Liver (tissue), 9 donors: Measurements from ENCODE around the gene SORCS2. TPM values are rescaled to one million over a fixed set of nuclear protein-coding genes. Genes with fewer than 3 reads are reported as not detected.
A peak's percentile ranks its signal among the peaks of the same experiment; 100 is the strongest.

Experiments used
- DNase-seq: peaks from one replicate; pipeline ENCODE4 v3.0.0-alpha.2; 2017; ENCODE audit warnings: low spot score
- H3K27ac ChIP-seq, 2 donors: one replicate each; pipeline ENCODE4 v1.7.0; 2013; ENCODE audit warnings: inconsistent platforms in 2 of 2, low read length in 2 of 2, control low read depth in 1 of 2, low read depth in 1 of 2, mild to moderate bottlenecking in 1 of 2
- H3K27me3 ChIP-seq, 4 donors: one replicate each; pipeline versions ENCODE4 v1.6.1 to v1.7.0; 2013; ENCODE audit warnings: low read length in 3 of 4, inconsistent platforms in 1 of 4, mild to moderate bottlenecking in 1 of 4, moderate library complexity in 1 of 4; ENCODE audit not compliant: control insufficient read depth in 4 of 4, insufficient read depth in 4 of 4
- H3K36me3 ChIP-seq, 4 donors: one replicate each; pipeline versions ENCODE4 v1.6.1 to v1.7.0; 2013; ENCODE audit warnings: low read length in 3 of 4, mild to moderate bottlenecking in 3 of 4, low read depth in 1 of 4, moderate library complexity in 1 of 4; ENCODE audit not compliant: control insufficient read depth in 4 of 4, insufficient read depth in 3 of 4
- H3K4me1 ChIP-seq, 4 donors: one replicate each; pipeline versions ENCODE4 v1.6.1 to v1.7.0; 2013; ENCODE audit warnings: low read length in 3 of 4, mild to moderate bottlenecking in 3 of 4, moderate library complexity in 1 of 4; ENCODE audit not compliant: control insufficient read depth in 4 of 4, insufficient read depth in 4 of 4
- H3K4me3 ChIP-seq, 3 donors: one replicate each; pipeline versions ENCODE4 v1.6.1 to v1.7.0; 2013; ENCODE audit warnings: low read length in 3 of 3, control low read depth in 1 of 3, low read depth in 1 of 3, mild to moderate bottlenecking in 1 of 3
- H3K9ac ChIP-seq, 2 donors: one replicate each; pipeline ENCODE4 v1.7.0; 2013; ENCODE audit warnings: low read length in 2 of 2, mild to moderate bottlenecking in 2 of 2, moderate library complexity in 2 of 2, control low read depth in 1 of 2, low read depth in 1 of 2
- H3K9me3 ChIP-seq, 4 donors: one replicate each; pipeline versions ENCODE4 v1.6.1 to v1.7.0; 2013; ENCODE audit warnings: low read length in 3 of 4; ENCODE audit not compliant: control insufficient read depth in 4 of 4
- EGR1 ChIP-seq, 2 donors: IDR thresholded peaks; 2 replicates each; pipeline ENCODE4 v1.6.1; 2016 to 2018; ENCODE audit warnings: antibody characterized with exemption in 2 of 2, low read depth in 2 of 2
- FOXA1 ChIP-seq: IDR thresholded peaks from 2 replicates; pipeline ENCODE4 v1.6.1; 2016; ENCODE audit warnings: antibody characterized with exemption
- GABPA ChIP-seq, 2 donors: IDR thresholded peaks in 1 of 2; conservative IDR thresholded peaks in 1 of 2; 2 replicates each; pipeline ENCODE4 v1.6.1; 2016; ENCODE audit warnings: antibody characterized with exemption in 2 of 2, mild to moderate bottlenecking in 1 of 2, moderate library complexity in 1 of 2
- HNF4A ChIP-seq, 2 donors: conservative IDR thresholded peaks; 2 replicates each; pipeline ENCODE4 v1.6.1; 2016; ENCODE audit warnings: antibody characterized with exemption in 2 of 2, mild to moderate bottlenecking in 2 of 2
- JUND ChIP-seq, 2 donors: IDR thresholded peaks; 2 replicates each; pipeline ENCODE4 v1.6.1; 2016; ENCODE audit warnings: antibody characterized with exemption in 2 of 2
- RAD21 ChIP-seq, 2 donors: IDR thresholded peaks; 2 replicates each; pipeline ENCODE4 v1.6.1; 2016; ENCODE audit warnings: antibody characterized with exemption in 2 of 2, mild to moderate bottlenecking in 2 of 2
- RXRA ChIP-seq, 2 donors: IDR thresholded peaks; 2 replicates each; pipeline ENCODE4 v1.6.1; 2017 to 2018; ENCODE audit warnings: antibody characterized with exemption in 2 of 2, mild to moderate bottlenecking in 1 of 2
- YY1 ChIP-seq: IDR thresholded peaks from 2 replicates; pipeline ENCODE4 v1.6.1; 2016; ENCODE audit warnings: antibody characterized with exemption, mild to moderate bottlenecking
- WGBS: extraction: QIAGEN DNeasy Blood & Tissue Kit; methylation state at CpG from one replicate; pipeline ENCODE4 v1.1.7; 2013; 5-methylcytosine and 5-hydroxymethylcytosine counted together
- polyA plus RNA-seq, 2 donors: library from polyadenylated mRNA; stranded (reverse) in 1 of 2; unstranded in 1 of 2; fragments of 200-250 nt in 1 of 2; fragments of >200 nt in 1 of 2; fragmentation: Nextera tagmentation in 1 of 2; extraction: Ambion mirVana in 1 of 2; gene quantifications; one replicate each; pipeline versions ENCODE4 v1.2.1 to v1.2.3, GENCODE V29; 2013 to 2015
- total RNA-seq, 2 donors: library from RNA; depleted of rRNA; stranded (reverse); fragments of >200 nt; gene quantifications; one replicate each; pipeline ENCODE4 v1.2.3, GENCODE V29; 2014
- TF ChIP-seq, protein P1 (sequence below): fragments of 150-350 bp; IDR thresholded peaks from 2 replicates; pipeline ENCODE4 v1.5.1; 2017; ENCODE audit warnings: improper control_type of control experiment, low read depth, low read length; ENCODE audit not compliant: missing input control
- TF ChIP-seq, protein P2 (sequence below): IDR thresholded peaks from 2 replicates; pipeline ENCODE4 v1.6.1; 2016; ENCODE audit warnings: antibody characterized with exemption, mild to moderate bottlenecking
- TF ChIP-seq, protein P3 (sequence below): IDR thresholded peaks from 2 replicates; pipeline ENCODE4 v1.6.1; 2016; ENCODE audit warnings: antibody characterized with exemption
- TF ChIP-seq, protein P4 (sequence below): IDR thresholded peaks from 2 replicates; pipeline ENCODE4 v1.6.1; 2016; ENCODE audit warnings: antibody characterized with exemption
- donor health status: healthy.
- donor health status: healthy.
- donor health status: healthy.
- donor health status: healthy.
- donor health status: healthy.

SORCS2 gene
- total and polyA plus RNA-seq, 4 donors: 0.10 to 1.4 (median 0.92) TPM

DNA sequence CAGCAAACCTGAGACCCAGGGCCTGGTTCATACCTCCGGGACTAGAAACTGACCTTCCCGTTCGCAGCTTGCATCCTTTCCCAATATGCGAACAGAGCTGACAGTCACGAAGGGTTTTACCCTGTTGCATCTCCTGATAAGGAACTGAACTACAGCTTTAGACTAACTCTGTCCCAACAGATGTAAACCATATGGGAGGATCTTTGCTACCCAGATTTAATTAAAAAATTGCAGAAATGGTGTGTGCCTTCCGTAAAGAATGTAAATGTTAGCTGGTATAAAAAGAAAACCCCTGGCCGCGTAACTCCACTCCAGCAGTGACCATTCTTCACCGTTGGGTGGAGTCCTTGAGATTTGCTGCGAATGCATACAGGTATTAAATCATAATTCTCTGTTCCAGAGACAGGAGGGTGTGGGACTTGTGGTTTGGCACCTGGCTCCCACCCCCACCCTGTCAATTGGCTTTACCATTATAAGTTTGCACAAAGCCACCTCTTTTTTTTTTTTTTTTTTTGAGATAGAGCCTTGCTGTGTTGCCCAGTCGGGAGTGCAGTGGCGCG lies 40.6 kb upstream of the SORCS2 start:
- H3K9me3 ChIP-seq: no peaks in the 10 kb centered on the region
- WGBS: 77% methylated on average over 13 of the region's 13 CpGs
- TF ChIP-seq RAD21 (IDR thresholded peaks at IDR 0.05): peak in 1 of 2 donors; percentile 34
- TF ChIP-seq, protein P1, sequence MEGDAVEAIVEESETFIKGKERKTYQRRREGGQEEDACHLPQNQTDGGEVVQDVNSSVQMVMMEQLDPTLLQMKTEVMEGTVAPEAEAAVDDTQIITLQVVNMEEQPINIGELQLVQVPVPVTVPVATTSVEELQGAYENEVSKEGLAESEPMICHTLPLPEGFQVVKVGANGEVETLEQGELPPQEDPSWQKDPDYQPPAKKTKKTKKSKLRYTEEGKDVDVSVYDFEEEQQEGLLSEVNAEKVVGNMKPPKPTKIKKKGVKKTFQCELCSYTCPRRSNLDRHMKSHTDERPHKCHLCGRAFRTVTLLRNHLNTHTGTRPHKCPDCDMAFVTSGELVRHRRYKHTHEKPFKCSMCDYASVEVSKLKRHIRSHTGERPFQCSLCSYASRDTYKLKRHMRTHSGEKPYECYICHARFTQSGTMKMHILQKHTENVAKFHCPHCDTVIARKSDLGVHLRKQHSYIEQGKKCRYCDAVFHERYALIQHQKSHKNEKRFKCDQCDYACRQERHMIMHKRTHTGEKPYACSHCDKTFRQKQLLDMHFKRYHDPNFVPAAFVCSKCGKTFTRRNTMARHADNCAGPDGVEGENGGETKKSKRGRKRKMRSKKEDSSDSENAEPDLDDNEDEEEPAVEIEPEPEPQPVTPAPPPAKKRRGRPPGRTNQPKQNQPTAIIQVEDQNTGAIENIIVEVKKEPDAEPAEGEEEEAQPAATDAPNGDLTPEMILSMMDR: peak; percentile 8
- TF ChIP-seq JUND (IDR thresholded peaks at IDR 0.05): no peak

DNA sequence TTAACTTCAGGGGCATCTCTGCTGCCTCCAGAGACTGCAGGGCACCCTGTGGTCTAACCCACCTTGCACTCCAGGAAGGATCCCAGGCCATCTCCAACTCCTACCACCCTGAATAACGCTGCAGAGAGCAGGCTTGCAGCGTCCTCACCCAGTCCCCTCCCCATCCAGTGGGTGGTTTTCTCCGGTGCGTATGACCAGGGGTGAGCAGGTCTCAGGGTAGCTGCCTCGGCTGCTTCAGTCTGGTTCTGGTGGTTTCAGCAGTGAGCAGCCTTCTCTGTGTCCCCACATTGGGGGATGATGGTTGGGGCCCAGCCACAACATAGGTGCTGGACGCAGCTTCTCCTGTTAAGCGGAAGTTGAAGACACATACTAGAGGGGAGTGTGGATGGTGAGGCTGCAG lies 38.6 kb upstream of the SORCS2 start:
- WGBS: 95% methylated on average over 7 of the region's 7 CpGs
- Histone ChIP-seq H3K4me1 (no peaks in the 10 kb centered on the region), H3K27me3 (no peaks in the 10 kb centered on the region), H3K4me3 (no peak overlapping the region), H3K36me3 (no peaks in the 10 kb centered on the region), H3K27ac (no peak overlapping the region), H3K9me3 (no peaks in the 10 kb centered on the region), H3K9ac (no peak overlapping the region)
- no peak for DNase-seq
- no peak for TF ChIP-seq EGR1 (IDR thresholded peaks at IDR 0.05; ENCODE audit: low read depth in 2 of 2)
- TF ChIP-seq, protein P2, sequence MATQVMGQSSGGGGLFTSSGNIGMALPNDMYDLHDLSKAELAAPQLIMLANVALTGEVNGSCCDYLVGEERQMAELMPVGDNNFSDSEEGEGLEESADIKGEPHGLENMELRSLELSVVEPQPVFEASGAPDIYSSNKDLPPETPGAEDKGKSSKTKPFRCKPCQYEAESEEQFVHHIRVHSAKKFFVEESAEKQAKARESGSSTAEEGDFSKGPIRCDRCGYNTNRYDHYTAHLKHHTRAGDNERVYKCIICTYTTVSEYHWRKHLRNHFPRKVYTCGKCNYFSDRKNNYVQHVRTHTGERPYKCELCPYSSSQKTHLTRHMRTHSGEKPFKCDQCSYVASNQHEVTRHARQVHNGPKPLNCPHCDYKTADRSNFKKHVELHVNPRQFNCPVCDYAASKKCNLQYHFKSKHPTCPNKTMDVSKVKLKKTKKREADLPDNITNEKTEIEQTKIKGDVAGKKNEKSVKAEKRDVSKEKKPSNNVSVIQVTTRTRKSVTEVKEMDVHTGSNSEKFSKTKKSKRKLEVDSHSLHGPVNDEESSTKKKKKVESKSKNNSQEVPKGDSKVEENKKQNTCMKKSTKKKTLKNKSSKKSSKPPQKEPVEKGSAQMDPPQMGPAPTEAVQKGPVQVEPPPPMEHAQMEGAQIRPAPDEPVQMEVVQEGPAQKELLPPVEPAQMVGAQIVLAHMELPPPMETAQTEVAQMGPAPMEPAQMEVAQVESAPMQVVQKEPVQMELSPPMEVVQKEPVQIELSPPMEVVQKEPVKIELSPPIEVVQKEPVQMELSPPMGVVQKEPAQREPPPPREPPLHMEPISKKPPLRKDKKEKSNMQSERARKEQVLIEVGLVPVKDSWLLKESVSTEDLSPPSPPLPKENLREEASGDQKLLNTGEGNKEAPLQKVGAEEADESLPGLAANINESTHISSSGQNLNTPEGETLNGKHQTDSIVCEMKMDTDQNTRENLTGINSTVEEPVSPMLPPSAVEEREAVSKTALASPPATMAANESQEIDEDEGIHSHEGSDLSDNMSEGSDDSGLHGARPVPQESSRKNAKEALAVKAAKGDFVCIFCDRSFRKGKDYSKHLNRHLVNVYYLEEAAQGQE: no peak
- no peak for TF ChIP-seq GABPA (IDR thresholded peaks at IDR 0.05 in 1 of 2, conservative IDR thresholded peaks at IDR 0.05 in 1 of 2)
- TF ChIP-seq, protein P3, sequence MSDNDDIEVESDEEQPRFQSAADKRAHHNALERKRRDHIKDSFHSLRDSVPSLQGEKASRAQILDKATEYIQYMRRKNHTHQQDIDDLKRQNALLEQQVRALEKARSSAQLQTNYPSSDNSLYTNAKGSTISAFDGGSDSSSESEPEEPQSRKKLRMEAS: no peak
- no peak for TF ChIP-seq YY1
- TF ChIP-seq, protein P4, sequence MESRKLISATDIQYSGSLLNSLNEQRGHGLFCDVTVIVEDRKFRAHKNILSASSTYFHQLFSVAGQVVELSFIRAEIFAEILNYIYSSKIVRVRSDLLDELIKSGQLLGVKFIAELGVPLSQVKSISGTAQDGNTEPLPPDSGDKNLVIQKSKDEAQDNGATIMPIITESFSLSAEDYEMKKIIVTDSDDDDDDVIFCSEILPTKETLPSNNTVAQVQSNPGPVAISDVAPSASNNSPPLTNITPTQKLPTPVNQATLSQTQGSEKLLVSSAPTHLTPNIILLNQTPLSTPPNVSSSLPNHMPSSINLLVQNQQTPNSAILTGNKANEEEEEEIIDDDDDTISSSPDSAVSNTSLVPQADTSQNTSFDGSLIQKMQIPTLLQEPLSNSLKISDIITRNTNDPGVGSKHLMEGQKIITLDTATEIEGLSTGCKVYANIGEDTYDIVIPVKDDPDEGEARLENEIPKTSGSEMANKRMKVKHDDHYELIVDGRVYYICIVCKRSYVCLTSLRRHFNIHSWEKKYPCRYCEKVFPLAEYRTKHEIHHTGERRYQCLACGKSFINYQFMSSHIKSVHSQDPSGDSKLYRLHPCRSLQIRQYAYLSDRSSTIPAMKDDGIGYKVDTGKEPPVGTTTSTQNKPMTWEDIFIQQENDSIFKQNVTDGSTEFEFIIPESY: no peak
- TF ChIP-seq RXRA (IDR thresholded peaks at IDR 0.05): no peak
- no peak for TF ChIP-seq FOXA1
- no peak for TF ChIP-seq HNF4A (conservative IDR thresholded peaks at IDR 0.05)

More for the DNA sequence above, 40.6 kb upstream of the SORCS2 start:
- Histone ChIP-seq H3K27ac (no peak overlapping the region), H3K36me3 (no peaks in the 10 kb centered on the region), H3K4me1 (no peaks in the 10 kb centered on the region), H3K9ac (no peak overlapping the region), H3K4me3 (no peak overlapping the region), H3K27me3 (no peaks in the 10 kb centered on the region)
- no peak for DNase-seq
